Colonic mucosa (tissue), 4 donors: ENCODE measurements around the gene SYNGAP1. TPM values are rescaled to one million over a fixed set of nuclear protein-coding genes. Genes with fewer than 3 reads are reported as not detected.
A peak's percentile ranks its signal among the peaks of the same experiment; 100 is the strongest.

Experiments
- DNase-seq: peaks from one replicate; pipeline ENCODE4 v3.0.0-alpha.2; 2020
- H3K27ac ChIP-seq: fragments of 200-600 bp; one replicate; pipeline ENCODE4 v1.8.0; 2021
- H3K27me3 ChIP-seq: fragments of 200-600 bp; one replicate; pipeline ENCODE4 v1.8.0; 2021
- H3K36me3 ChIP-seq: fragments of 200-600 bp; one replicate; pipeline ENCODE4 v1.8.0; 2021
- H3K4me1 ChIP-seq: fragments of 200-600 bp; one replicate; pipeline ENCODE4 v1.8.0; 2021; ENCODE audit warnings: mild to moderate bottlenecking
- H3K4me3 ChIP-seq: fragments of 200-600 bp; one replicate; pipeline ENCODE4 v1.8.0; 2021
- H3K9ac ChIP-seq, 2 donors: one replicate each; pipeline ENCODE4 v1.7.0; 2013; ENCODE audit warnings: control low read depth in 2 of 2, low read depth in 2 of 2, low read length in 2 of 2
- H3K9me3 ChIP-seq: fragments of 200-600 bp; one replicate; pipeline ENCODE4 v1.8.0; 2021
- CTCF ChIP-seq: fragments of 200-600 bp; IDR thresholded peaks from one replicate; pipeline ENCODE4 v1.8.0; 2022; ENCODE audit warnings: antibody characterized with exemption, mild to moderate bottlenecking
- intact Hi-C: fragments of 100-400 bp; cut with DNase I; formaldehyde crosslinking; loops from one replicate; pipeline ENCODE4 v1.14.1; 2022
- total RNA-seq, 2 donors: library from RNA; stranded (reverse); fragmentation: NEBNext Ultra II Directional in 1 of 2; extraction: Animal tissue kit (Norgen Biotek cat#: 25700) in 1 of 2; gene quantifications; one replicate each; pipeline ENCODE4 v1.2.1, GENCODE V29; 2021
- donor health status: healthy.
- donor health status: DM: no; HTN: no; CAD: no.
- donor health status: DM: no; HTN: no; CAD: no.

Gene SYNGAP1
- total RNA-seq, 2 donors from 2014 or later, result 5.3 to 10.4 TPM

- Histone ChIP-seq H3K9me3 (no peaks in the 10 kb centered on the region), H3K36me3 (peaks cover 4% of the 10 kb centered on the region), H3K27ac (peak overlapping the region; percentile 79), H3K9ac (peak overlapping the region; percentile 58 to 93), H3K4me1 (peaks cover 7% of the 10 kb centered on the region), H3K27me3 (no peaks in the 10 kb centered on the region), H3K4me3 (peak overlapping the region; percentile 67)
- no peak for TF ChIP-seq CTCF
- intact Hi-C loops, result loop anchor here (10.0 kb wide), 1 partner anchor 102 kb away; the partner anchor contains the start of genes TAPBP and ZBTB22
- no peak for DNase-seq
Measured at GRCh38 chr6:33416386-33417127, 3.3 kb upstream of the SYNGAP1 start.

DNA sequence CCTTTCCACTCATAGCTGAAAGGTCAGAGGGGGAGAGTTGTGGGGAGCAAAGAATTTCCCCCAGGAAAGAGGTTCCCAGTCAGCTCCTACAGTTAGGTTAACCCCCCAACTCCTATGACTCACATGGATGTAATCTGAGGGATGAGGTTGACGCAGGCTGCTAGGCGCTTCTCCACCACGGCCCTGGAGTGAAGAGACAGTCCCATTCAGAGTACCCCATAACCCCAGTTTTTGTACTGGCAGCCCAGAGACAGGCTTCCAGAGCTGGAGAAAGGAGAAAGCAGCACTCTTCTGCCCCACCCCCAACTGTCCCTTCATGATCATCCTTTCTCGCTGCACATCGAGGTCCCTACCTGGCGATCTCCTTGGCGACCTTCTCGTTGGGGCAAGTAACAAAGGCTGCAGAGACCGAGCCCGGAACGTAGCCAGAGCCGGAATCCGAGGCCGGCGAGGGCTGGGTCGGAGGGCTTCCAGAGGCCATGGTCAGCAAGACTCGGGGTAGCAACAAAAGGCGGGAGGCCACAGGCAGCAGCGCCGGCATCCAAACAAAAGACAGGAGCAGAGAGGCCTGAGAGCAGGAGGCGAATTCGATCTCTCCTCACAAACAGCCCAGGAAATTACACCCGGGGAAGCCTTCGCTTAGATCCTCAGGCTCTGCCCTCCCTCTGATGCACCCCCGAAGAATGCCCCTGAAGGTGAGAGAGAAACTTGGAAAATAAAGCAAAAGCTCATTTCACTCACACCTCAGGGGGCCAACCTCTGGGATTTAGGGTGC is 2.5 kb upstream of the SYNGAP1 start:
- Histone ChIP-seq H3K9ac (peak overlapping the region; percentile 58 to 93), H3K27ac (peak overlapping the region; percentile 79), H3K4me3 (peak overlapping the region; percentile 67), H3K9me3 (no peaks in the 10 kb centered on the region), H3K36me3 (peaks cover 4% of the 10 kb centered on the region), H3K4me1 (peaks cover 7% of the 10 kb centered on the region), H3K27me3 (no peaks in the 10 kb centered on the region)
- no peak for TF ChIP-seq CTCF
- intact Hi-C loops, result loop anchor here (10.0 kb wide), 1 partner anchor 103 kb away; the partner anchor contains the start of genes TAPBP and ZBTB22
- DNase-seq, result no peak

DNA sequence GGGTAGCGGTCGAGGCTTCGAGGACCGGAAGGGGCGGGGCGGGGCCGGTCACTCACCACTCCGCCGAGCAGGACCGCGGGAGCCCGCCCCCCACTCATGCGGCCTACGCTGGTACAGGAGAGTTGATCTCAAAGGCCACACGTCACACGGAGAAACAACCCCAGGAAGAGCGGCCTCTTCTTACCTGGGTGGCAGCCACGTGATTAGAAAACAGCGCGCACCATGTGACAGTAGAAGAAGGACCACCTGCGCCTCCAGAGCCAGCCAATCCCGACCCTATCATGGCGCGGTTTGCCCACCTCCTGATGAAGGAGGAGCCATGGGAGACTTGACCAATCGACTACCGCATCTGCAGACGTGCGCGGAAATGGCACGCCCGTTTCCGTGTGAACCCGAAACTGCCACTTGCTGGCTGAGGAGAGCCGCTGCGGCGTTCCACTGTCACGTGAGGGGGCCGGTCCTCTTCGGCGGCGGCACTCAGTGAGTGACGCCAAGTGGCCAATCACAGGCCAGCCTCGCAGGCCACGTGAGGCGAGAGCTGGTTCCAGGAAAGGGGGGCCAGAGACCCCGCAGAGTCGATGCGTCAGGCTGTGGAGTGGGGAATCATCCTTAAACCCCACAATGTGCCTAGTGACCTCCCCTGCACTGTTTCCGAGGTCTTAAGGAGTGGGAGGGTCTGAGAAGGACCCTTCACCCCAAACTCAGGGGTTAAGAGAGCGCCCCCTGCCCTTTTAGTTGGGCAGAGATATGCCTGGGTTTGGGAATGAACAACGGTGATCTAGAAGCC is 1.8 kb upstream of the SYNGAP1 start, which contains the start of gene CUTA:
Gene CUTA (minus strand): TSS at position 205 of the 787 bp plus-strand sequence. CDS start 107 bp downstream, at position 98.
- H3K36me3 ChIP-seq, result peaks cover 1% of the 10 kb centered on the region
- DNase-seq, result peak; percentile 98
- no peak for TF ChIP-seq CTCF
- peak within 1 kb of the TSS; percentile 67 for H3K4me3 ChIP-seq
- H3K9ac ChIP-seq, result peak within 1 kb of the TSS; percentile 58 to 93
- H3K27me3 ChIP-seq, result no peaks in the 10 kb centered on the region
- H3K4me1 ChIP-seq, result peaks cover 7% of the 10 kb centered on the region
- intact Hi-C loops, result loop anchor here (10.0 kb wide), 1 partner anchor 103 kb away; the partner anchor contains the start of genes TAPBP and ZBTB22
- H3K27ac ChIP-seq, result peak within 1 kb of the TSS; percentile 79
- H3K9me3 ChIP-seq, result no peaks in the 10 kb centered on the region

DNA sequence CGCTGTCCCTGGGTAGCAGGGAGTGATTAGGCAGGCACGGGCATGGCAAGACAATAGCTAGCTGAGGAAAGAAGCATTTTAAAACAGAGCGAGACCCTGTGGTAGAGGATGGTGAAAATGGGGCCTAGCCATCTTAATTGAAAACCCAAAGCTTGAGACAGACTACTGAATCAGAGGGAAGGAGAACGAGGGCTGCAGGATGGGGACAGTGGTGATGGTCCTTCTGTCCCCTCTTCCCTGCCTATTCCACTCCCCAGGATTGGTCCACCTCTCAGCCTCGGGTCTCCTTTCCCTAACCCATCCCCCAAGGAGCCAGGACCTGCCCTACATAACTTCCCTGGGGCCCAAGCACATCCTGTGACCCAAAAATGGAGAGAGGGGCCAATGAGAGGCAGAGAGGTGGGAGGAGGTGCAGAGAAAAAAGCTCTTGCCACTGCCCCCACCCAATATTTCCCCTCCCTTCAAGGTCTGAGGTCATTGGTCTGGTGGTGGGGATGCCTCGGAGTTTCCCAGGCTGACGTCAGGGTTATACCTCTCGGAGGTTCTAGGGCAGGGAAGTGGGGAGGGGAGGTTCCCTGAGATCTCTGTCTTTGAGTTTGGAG is 1.1 kb upstream of the SYNGAP1 start:
- Histone ChIP-seq H3K9me3 (no peaks in the 10 kb centered on the region), H3K27me3 (no peaks in the 10 kb centered on the region), H3K36me3 (no peaks in the 10 kb centered on the region), H3K27ac (peak overlapping the region; percentile 79), H3K4me3 (peak overlapping the region; percentile 67), H3K4me1 (peaks cover 7% of the 10 kb centered on the region), H3K9ac (peak overlapping the region; percentile 58 to 93)
- no peak for TF ChIP-seq CTCF
- no peak for DNase-seq
- intact Hi-C loops, result loop anchor here (10.0 kb wide), 1 partner anchor 104 kb away; the partner anchor contains the start of genes TAPBP and ZBTB22
